ENCODE data around the gene SF3B2.

DNA sequence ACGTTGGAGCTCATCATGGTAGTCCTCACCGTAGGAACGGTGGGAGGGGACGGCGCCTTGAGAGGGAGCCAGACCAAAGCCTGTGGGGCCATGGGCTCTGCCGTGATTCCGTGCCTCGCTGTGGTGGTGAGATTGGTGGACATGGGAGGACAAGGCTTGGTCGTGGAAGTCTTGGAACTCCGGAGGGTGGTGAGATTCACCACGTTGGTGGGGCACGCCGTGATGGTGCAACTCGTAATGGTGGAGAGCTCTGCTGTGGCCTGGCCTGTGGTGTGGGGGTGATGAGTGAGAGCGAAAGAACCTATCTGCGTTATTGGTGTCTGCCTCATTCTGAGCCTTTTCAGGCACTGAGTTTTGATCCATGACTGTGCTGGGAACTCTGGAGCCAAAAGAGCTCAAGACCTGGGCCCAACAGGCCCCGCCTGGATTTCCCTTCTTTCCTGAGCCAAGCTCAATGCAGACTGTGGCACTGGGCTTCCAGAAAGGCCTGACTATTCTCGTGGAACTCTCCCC, 26.1 kb upstream of the SF3B2 start, which contains the start of gene CATSPER1:
- TF ChIP-seq EZH2 (IDR thresholded peaks at IDR 0.05; ENCODE audit: borderline replicate concordance, low read depth, low read length, poor library complexity, severe bottlenecking), result no peak
- TF ChIP-seq, protein P1, sequence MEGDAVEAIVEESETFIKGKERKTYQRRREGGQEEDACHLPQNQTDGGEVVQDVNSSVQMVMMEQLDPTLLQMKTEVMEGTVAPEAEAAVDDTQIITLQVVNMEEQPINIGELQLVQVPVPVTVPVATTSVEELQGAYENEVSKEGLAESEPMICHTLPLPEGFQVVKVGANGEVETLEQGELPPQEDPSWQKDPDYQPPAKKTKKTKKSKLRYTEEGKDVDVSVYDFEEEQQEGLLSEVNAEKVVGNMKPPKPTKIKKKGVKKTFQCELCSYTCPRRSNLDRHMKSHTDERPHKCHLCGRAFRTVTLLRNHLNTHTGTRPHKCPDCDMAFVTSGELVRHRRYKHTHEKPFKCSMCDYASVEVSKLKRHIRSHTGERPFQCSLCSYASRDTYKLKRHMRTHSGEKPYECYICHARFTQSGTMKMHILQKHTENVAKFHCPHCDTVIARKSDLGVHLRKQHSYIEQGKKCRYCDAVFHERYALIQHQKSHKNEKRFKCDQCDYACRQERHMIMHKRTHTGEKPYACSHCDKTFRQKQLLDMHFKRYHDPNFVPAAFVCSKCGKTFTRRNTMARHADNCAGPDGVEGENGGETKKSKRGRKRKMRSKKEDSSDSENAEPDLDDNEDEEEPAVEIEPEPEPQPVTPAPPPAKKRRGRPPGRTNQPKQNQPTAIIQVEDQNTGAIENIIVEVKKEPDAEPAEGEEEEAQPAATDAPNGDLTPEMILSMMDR (conservative IDR thresholded peaks at IDR 0.05; ENCODE audit: low read depth, low read length), result no peak
